HG02763 (cell line): Measurements from ENCODE around the gene CHST11.
A peak's percentile ranks its signal among the peaks of the same experiment; 100 is the strongest.

Source experiments
- ATAC-seq: cut with Tn5 transposase; IDR thresholded peaks from one replicate; pipeline ENCODE4 v1.9.1; 2021; ENCODE audit warnings: mild to moderate bottlenecking, moderate library complexity; ENCODE audit not compliant: unreplicated experiment

The CHST11 gene

GRCh38 chr12:104622928-104623327 lies 166.2 kb downstream of the CHST11 start:
- no peak for ATAC-seq

- ATAC-seq = no peak
Measured at GRCh38 chr12:104623883-104624282, 167.1 kb downstream of the CHST11 start.

GRCh38 chr12:104624529-104624928 lies 167.8 kb downstream of the CHST11 start:
- ATAC-seq = no peak

GRCh38 chr12:104626069-104626837 lies 169.5 kb downstream of the CHST11 start:
- no peak for ATAC-seq

GRCh38 chr12:104627231-104627989 lies 170.7 kb downstream of the CHST11 start:
- ATAC-seq = no peak

- ATAC-seq = no peak
Measured at GRCh38 chr12:104627990-104628830, 171.5 kb downstream of the CHST11 start.

GRCh38 chr12:104628831-104629135 lies 172.0 kb downstream of the CHST11 start:
- no peak for ATAC-seq

GRCh38 chr12:104630230-104630670 lies 173.5 kb downstream of the CHST11 start:
- no peak for ATAC-seq

GRCh38 chr12:104631867-104632266 lies 175.1 kb downstream of the CHST11 start:
- no peak for ATAC-seq

- no peak for ATAC-seq
Measured at GRCh38 chr12:104632724-104633201, 176.0 kb downstream of the CHST11 start.

GRCh38 chr12:104634044-104634443 lies 177.3 kb downstream of the CHST11 start:
- ATAC-seq = no peak

- no peak for ATAC-seq
Measured at GRCh38 chr12:104634852-104635251, 178.1 kb downstream of the CHST11 start.

GRCh38 chr12:104635607-104636343 lies 179.0 kb downstream of the CHST11 start:
- ATAC-seq = no peak

GRCh38 chr12:104636496-104636895 lies 179.7 kb downstream of the CHST11 start:
- ATAC-seq = no peak

- ATAC-seq = no peak
Measured at GRCh38 chr12:104637604-104638003, 180.9 kb downstream of the CHST11 start.

- no peak for ATAC-seq
Measured at GRCh38 chr12:104638218-104638850, 181.6 kb downstream of the CHST11 start.

GRCh38 chr12:104638851-104639240 lies 182.1 kb downstream of the CHST11 start:
- no peak for ATAC-seq

GRCh38 chr12:104640956-104641355 lies 184.2 kb downstream of the CHST11 start:
- no peak for ATAC-seq

GRCh38 chr12:104641862-104642261 lies 185.1 kb downstream of the CHST11 start:
- ATAC-seq = peak; percentile 81
